ENCODE results near the gene STX3.
"Not testable (repeated sequence)": the region's sequence is repeated elsewhere in the genome, so short reads cannot be mapped to it uniquely, and the experiment has no call there.

STX3 gene

GRCh38 chr11:59756845-59757244 is 1.7 kb downstream of the STX3 start:
- in situ Hi-C loops (cut with MboI; ENCODE audit: low sequenced_read_pairs), result no loop called here

GRCh38 chr11:59758401-59759037 is 3.3 kb downstream of the STX3 start:
- in situ Hi-C loops (cut with MboI; ENCODE audit: low sequenced_read_pairs), result no loop called here

- in situ Hi-C loops (cut with MboI; ENCODE audit: low sequenced_read_pairs), result no loop called here
These were observed 4.7 kb downstream of the STX3 start for GRCh38 chr11:59759900-59760299.

DNA sequence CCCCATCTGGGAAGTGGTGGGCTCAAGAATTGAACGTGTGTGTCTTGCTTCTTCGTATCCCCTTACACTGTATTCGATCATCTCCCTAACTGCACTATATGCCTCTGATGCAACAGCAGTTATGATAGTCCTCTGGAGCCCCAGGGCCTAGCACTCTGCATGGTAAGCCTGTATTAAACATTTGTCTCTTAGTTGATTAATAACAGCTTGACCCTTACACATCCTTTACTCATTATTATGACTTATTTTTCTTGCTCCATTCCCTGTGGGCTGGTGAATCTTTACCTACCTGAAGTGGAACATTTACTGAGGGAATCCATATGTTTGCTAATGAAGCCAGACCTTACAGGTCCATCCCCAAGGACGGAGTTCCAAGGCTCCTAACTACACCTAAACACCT is 5.6 kb downstream of the STX3 start:
- in situ Hi-C loops (cut with MboI; ENCODE audit: low sequenced_read_pairs), result no loop called here

- in situ Hi-C loops (cut with MboI; ENCODE audit: low sequenced_read_pairs), result no loop called here
These were observed 6.8 kb downstream of the STX3 start for GRCh38 chr11:59761993-59762392.

GRCh38 chr11:59765068-59765735 is 10.0 kb downstream of the STX3 start:
- in situ Hi-C loops (cut with MboI; ENCODE audit: low sequenced_read_pairs), result no loop called here

DNA sequence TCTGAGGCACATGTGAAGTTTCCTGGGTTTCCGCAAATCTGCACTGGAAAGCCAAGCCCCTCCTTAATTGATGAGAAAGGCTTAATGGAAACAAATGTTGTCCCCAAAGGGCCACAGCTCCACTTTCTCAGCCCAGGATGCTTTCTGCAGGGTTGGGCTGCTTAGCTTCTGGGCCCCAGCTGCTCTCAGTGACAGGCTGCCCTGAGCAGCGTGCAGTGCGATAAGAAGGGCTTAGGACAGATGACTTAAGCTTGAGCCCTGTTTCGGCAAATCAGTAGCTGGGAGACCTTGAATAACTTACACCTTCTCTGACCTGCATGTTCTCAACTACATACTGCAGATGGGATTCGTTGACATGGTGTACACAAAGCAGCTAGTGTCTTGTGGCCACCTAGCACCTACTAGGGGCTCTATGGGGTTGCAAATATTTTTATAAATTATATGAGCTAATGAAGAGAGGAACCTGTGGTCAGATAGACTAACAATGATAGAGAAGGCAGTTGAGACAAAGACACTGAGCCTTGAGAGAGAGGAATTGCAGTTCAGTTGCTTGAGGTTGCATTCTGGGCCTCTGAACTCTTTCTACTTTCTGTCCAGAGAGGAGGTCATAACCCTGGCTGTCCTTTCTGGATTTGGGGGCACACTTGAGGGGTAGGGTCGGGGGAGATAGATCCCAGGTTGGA is 11.5 kb downstream of the STX3 start:
- in situ Hi-C loops (cut with MboI; ENCODE audit: low sequenced_read_pairs), result no loop called here

- in situ Hi-C loops (cut with MboI; ENCODE audit: low sequenced_read_pairs), result no loop called here
These were observed 12.0 kb downstream of the STX3 start for GRCh38 chr11:59767225-59767611.

- in situ Hi-C loops (cut with MboI; ENCODE audit: low sequenced_read_pairs), result no loop called here
These were observed 13.9 kb downstream of the STX3 start for GRCh38 chr11:59769111-59769510.

GRCh38 chr11:59769828-59770227 is 14.7 kb downstream of the STX3 start:
- in situ Hi-C loops (cut with MboI; ENCODE audit: low sequenced_read_pairs), result no loop called here

GRCh38 chr11:59770319-59770718 is 15.1 kb downstream of the STX3 start:
- in situ Hi-C loops (cut with MboI; ENCODE audit: low sequenced_read_pairs), result no loop called here

GRCh38 chr11:59770869-59771268 is 15.7 kb downstream of the STX3 start:
- in situ Hi-C loops (cut with MboI; ENCODE audit: low sequenced_read_pairs), result no loop called here

- in situ Hi-C loops (cut with MboI; ENCODE audit: low sequenced_read_pairs), result no loop called here
These were observed 16.4 kb downstream of the STX3 start for GRCh38 chr11:59771605-59772004.

- in situ Hi-C loops (cut with MboI; ENCODE audit: low sequenced_read_pairs), result no loop called here
These were observed 17.9 kb downstream of the STX3 start for GRCh38 chr11:59773083-59773440.

DNA sequence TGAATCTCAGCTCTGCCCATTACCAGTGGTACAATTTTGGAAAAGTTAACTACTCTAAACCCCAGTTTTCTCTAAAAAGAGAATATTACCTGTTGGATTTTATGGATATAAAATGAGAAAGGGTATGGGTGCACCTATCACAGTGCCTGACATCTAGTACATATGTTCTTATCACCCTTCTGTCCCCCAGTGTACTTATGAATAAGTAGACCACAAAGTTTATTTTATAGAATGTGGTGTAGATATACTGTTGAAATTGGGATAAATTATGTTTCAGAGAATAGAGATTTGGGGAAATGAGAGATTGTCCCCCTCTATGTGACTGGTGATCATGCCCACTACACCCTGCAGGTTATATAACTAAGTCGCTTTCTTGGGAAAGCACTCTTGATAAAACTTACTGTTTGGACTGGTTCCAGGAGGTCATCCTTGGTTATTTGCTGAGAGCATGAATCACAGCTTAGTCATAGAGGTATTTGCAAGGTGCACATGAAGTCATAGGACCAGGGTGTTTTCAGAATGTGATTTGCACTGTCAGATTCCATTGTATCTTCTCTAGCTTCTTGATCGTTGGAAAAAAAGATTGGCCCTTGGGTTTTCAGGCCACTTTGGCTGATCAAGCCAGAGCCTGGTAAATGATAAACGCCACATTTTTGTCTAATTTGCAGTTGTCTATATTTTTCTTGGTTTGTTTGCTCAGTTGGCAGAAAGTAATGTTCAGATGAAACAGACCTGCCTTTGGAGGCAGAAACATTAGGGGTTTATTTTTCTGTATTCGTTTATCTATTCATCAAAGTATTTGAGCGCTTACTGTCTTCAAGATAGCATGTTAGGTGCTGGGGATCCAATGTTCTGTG is 21.3 kb downstream of the STX3 start:
- in situ Hi-C loops (cut with MboI; ENCODE audit: low sequenced_read_pairs), result no loop called here

DNA sequence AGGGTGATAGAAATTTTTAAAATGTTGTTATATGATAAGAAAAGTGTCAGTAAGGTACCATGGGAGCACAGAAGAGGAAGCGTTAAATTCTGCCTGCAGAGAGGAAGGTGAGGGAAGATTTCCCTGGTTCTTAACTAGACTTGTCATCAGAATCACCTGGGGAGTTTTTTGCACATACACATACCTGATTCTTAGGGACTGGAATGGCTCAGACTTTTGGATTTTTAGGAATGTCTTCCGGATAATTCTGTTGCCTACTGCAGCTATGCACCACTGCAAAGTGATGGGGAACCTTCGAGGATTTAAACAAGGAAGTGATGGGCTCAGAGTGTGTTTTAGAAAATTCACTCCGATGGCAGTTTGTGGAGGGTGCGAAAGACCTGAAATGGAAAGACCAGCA is 21.9 kb downstream of the STX3 start:
- in situ Hi-C loops (cut with MboI; ENCODE audit: low sequenced_read_pairs), result no loop called here

- in situ Hi-C loops (cut with MboI; ENCODE audit: low sequenced_read_pairs), result no loop called here
These were observed 22.9 kb downstream of the STX3 start for GRCh38 chr11:59778122-59778521.

GRCh38 chr11:59779487-59779886 is 24.3 kb downstream of the STX3 start:
- in situ Hi-C loops (cut with MboI; ENCODE audit: low sequenced_read_pairs), result no loop called here

DNA sequence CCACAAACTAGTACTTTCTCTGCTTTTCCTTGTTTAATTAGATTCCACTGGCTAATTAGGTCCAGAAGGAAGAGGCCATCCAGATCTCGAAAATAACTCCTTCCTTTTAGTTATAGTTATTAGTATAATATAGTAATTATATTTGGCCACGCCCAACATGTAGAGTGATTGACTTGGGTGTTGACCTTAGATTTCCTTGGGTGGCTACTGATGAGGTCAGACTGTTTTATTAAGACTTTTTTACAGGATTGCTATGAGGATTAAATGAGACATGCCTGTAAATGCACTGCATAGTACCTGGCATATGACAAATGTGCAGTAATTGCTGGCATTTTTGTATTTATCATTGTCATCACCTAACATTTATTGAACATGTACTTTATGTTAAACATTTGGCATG is 26.9 kb downstream of the STX3 start:
- in situ Hi-C loops (cut with MboI; ENCODE audit: low sequenced_read_pairs), result no loop called here

GRCh38 chr11:59783632-59784090 is 28.5 kb downstream of the STX3 start:
- in situ Hi-C loops (cut with MboI; ENCODE audit: low sequenced_read_pairs), result no loop called here

DNA sequence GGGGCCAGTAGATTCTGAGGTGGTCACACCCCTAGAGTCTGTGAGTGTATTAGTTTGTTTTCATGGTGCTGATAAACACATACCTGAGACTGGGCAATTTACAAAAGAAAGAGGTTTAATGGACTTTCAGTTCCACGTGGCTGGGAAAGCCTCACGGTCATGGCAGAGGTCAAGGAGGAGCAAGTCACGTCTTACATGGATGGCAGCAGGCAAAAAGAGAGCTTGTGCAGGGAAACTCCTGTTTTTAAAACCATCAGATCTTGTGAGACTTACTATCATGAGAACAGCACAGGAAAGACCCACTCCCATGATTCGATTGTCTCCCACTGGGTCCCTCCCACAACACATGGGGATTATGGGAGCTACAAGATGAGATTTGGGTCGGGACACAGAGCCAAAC is 29.3 kb downstream of the STX3 start:
- in situ Hi-C loops (cut with MboI; ENCODE audit: low sequenced_read_pairs), result not testable (repeated sequence)
